ENCODE results near the gene KCTD6. TPM values are rescaled to one million over a fixed set of nuclear protein-coding genes. Genes with fewer than 3 reads are reported as not detected.

Gene KCTD6
- 7.8 and 10.1 TPM in 2 replicates for polyA plus RNA-seq (2012; rRNA removed)
- 10.4 and 10.8 TPM in 2 replicates for polyA plus RNA-seq (2012; cell fraction: cytosol; rRNA removed)
- polyA plus RNA-seq (2012; cell fraction: nucleus; rRNA removed) = 5.2 and 11.5 TPM in 2 replicates

GRCh38 chr3:58491506-58492402 lies at the start of gene KCTD6:
Gene KCTD6, plus strand, starts transcription at chr3:58492096. Its CDS starts 6,660 bp downstream, at chr3:58498756.
- Histone ChIP-seq H3K9me2 (no peaks in the 10 kb centered on the region), H3K27ac (ENCODE audit: low read depth in 2 of 2, low read length in 1 of 2) (peak within 1 kb of the TSS; percentile 21 to 85; a peak in 3 of 4 replicates), H2AFZ (ENCODE audit: low read depth) (peak within 1 kb of the TSS; percentile 97), H3F3A (replicated peaks; ENCODE audit: insufficient read depth) (peaks cover 8% of the 10 kb centered on the region), H3K9me3 (no peaks in the 10 kb centered on the region), H3K27me3 (ENCODE audit: insufficient read depth) (no peaks in the 10 kb centered on the region), H3K4me1 (ENCODE audit: control insufficient read depth in 1 of 2, insufficient read depth in 2 of 2, low read depth in 1 of 2, low read length in 1 of 2) (peaks cover 24 to 27% of the 10 kb centered on the region in 2 experiments), H3K9ac (peak within 1 kb of the TSS; percentile 74), H3K4me3 (ENCODE audit: low read depth in 2 of 2, low read length in 1 of 2) (peak within 1 kb of the TSS; percentile 84), H4K20me1 (ENCODE audit: insufficient read depth) (peaks cover 16% of the 10 kb centered on the region; the same call in 1 of the 2 replicates), H3K79me2 (ENCODE audit: insufficient read depth) (peaks cover 44% of the 10 kb centered on the region), H3K36me3 (replicated peaks in 1 of 2; ENCODE audit: control insufficient read depth in 1 of 2, insufficient read depth in 2 of 2, low read length in 1 of 2) (no peaks in the 10 kb centered on the region), H3K4me2 (peak within 1 kb of the TSS; percentile 85)
- DNase-seq = peak; percentile 97
- POLR2A ChIA-PET = interaction anchor here (0.6 to 1.2 kb wide), 2 partner anchors 59 to 285 kb away, joined by 3 read pairs; no protein-coding TSS in a partner anchor
- CTCF ChIA-PET = interaction anchor here (0.6 to 6.1 kb wide), 41 partner anchors 8 to 624 kb away, joined by 3 to 99 read pairs (median 4); partner anchors contain the start of genes ACOX2, HTD2, PXK and RPP14
- WGBS (ENCODE audit: low lambda C conversion rate) = 6% methylated on average over 8 of the region's 104 CpGs
- TF ChIP-seq NFIC (IDR thresholded peaks at IDR 0.05; ENCODE audit: borderline replicate concordance) = no peak
- no peak for TF ChIP-seq RCOR1 (IDR thresholded peaks at IDR 0.05; ENCODE audit: low read length)
- no peak for TF ChIP-seq USF1 (IDR thresholded peaks at IDR 0.05; ENCODE audit: borderline replicate concordance, low read depth)
- TF ChIP-seq USF2 (IDR thresholded peaks at IDR 0.05; ENCODE audit: borderline replicate concordance, low read depth, low read length) = no peak
- peak; percentile 40 for TF ChIP-seq POLR2AphosphoS5 (IDR thresholded peaks at IDR 0.05; ENCODE audit: low read depth, low read length)
- TF ChIP-seq TCF12 (IDR thresholded peaks at IDR 0.05) = no peak
- TF ChIP-seq FOSL2 (IDR thresholded peaks at IDR 0.05; ENCODE audit: borderline replicate concordance, low read depth) = no peak
- no peak; a peak in 1 of 4 replicates for TF ChIP-seq EP300 (IDR thresholded peaks at IDR 0.05; ENCODE audit: borderline replicate concordance in 1 of 2, low read depth in 1 of 2, low read length in 1 of 2)
- TF ChIP-seq IRF3 (IDR thresholded peaks at IDR 0.05; ENCODE audit: low read depth, low read length) = no peak
- TF ChIP-seq, protein P1, sequence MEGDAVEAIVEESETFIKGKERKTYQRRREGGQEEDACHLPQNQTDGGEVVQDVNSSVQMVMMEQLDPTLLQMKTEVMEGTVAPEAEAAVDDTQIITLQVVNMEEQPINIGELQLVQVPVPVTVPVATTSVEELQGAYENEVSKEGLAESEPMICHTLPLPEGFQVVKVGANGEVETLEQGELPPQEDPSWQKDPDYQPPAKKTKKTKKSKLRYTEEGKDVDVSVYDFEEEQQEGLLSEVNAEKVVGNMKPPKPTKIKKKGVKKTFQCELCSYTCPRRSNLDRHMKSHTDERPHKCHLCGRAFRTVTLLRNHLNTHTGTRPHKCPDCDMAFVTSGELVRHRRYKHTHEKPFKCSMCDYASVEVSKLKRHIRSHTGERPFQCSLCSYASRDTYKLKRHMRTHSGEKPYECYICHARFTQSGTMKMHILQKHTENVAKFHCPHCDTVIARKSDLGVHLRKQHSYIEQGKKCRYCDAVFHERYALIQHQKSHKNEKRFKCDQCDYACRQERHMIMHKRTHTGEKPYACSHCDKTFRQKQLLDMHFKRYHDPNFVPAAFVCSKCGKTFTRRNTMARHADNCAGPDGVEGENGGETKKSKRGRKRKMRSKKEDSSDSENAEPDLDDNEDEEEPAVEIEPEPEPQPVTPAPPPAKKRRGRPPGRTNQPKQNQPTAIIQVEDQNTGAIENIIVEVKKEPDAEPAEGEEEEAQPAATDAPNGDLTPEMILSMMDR (IDR thresholded peaks at IDR 0.05) = peak; percentile 57
- peak; percentile 66 for TF ChIP-seq MXI1 (IDR thresholded peaks at IDR 0.05; ENCODE audit: low read depth, low read length)
- no peak for TF ChIP-seq CHD2 (IDR thresholded peaks at IDR 0.05; ENCODE audit: low read length, partially characterized antibody)
- TF ChIP-seq SIN3A (IDR thresholded peaks at IDR 0.05; ENCODE audit: borderline replicate concordance, low read depth, low read length) = no peak
- TF ChIP-seq, protein P2, sequence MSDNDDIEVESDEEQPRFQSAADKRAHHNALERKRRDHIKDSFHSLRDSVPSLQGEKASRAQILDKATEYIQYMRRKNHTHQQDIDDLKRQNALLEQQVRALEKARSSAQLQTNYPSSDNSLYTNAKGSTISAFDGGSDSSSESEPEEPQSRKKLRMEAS (IDR thresholded peaks at IDR 0.05; ENCODE audit: low read depth) = peak; percentile 60
- no peak for TF ChIP-seq TEAD4 (IDR thresholded peaks at IDR 0.05; ENCODE audit: borderline replicate concordance, insufficient read depth)
- TF ChIP-seq FOXM1 (IDR thresholded peaks at IDR 0.05; ENCODE audit: low read depth) = no peak
- TF ChIP-seq, protein P3, sequence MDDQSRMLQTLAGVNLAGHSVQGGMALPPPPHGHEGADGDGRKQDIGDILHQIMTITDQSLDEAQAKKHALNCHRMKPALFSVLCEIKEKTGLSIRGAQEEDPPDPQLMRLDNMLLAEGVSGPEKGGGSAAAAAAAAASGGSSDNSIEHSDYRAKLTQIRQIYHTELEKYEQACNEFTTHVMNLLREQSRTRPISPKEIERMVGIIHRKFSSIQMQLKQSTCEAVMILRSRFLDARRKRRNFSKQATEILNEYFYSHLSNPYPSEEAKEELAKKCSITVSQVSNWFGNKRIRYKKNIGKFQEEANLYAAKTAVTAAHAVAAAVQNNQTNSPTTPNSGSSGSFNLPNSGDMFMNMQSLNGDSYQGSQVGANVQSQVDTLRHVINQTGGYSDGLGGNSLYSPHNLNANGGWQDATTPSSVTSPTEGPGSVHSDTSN (IDR thresholded peaks at IDR 0.05) = no peak
- no peak for TF ChIP-seq MEF2A (IDR thresholded peaks at IDR 0.05; ENCODE audit: borderline replicate concordance, low read depth)
- TF ChIP-seq RXRA (IDR thresholded peaks at IDR 0.05; ENCODE audit: borderline replicate concordance, low read depth) = no peak
- TF ChIP-seq RAD21 (IDR thresholded peaks at IDR 0.05; ENCODE audit: low read length) = peak; percentile 64
- TF ChIP-seq ELF1 (IDR thresholded peaks at IDR 0.05) = no peak
- TF ChIP-seq GABPA (IDR thresholded peaks at IDR 0.05; ENCODE audit: low read depth) = no peak
- TF ChIP-seq NRF1 (IDR thresholded peaks at IDR 0.05; ENCODE audit: low read depth, low read length) = peak; percentile 45; the same call in 1 of the 2 replicates
- TF ChIP-seq, protein P4, sequence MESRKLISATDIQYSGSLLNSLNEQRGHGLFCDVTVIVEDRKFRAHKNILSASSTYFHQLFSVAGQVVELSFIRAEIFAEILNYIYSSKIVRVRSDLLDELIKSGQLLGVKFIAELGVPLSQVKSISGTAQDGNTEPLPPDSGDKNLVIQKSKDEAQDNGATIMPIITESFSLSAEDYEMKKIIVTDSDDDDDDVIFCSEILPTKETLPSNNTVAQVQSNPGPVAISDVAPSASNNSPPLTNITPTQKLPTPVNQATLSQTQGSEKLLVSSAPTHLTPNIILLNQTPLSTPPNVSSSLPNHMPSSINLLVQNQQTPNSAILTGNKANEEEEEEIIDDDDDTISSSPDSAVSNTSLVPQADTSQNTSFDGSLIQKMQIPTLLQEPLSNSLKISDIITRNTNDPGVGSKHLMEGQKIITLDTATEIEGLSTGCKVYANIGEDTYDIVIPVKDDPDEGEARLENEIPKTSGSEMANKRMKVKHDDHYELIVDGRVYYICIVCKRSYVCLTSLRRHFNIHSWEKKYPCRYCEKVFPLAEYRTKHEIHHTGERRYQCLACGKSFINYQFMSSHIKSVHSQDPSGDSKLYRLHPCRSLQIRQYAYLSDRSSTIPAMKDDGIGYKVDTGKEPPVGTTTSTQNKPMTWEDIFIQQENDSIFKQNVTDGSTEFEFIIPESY (IDR thresholded peaks at IDR 0.05; ENCODE audit: borderline replicate concordance, low read depth) = no peak

Data from SK-N-SH (cell line).